Astrocyte (in vitro differentiated cells and primary cell): ENCODE results near the gene TMEM106B. TPM values are rescaled to one million over a fixed set of nuclear protein-coding genes. Genes with fewer than 3 reads are reported as not detected.

Experiments used
- DNase-seq: peaks from one replicate; pipeline ENCODE4 v3.0.0-alpha.2; 2010; ENCODE audit warnings: low read depth
- FAIRE-seq: peaks from 2 replicates; lab custom pipeline; 2011; peaks lifted over from hg19 to GRCh38; lab: Jason Lieb, UNC
- H2AFZ ChIP-seq: 2 replicates; pipeline ENCODE4 v1.6.0; 2012; ENCODE audit warnings: low read depth, low read length, inconsistent platforms
- H3K27ac ChIP-seq: 2 replicates; pipeline ENCODE4 v1.5.1; 2011; ENCODE audit warnings: low read depth, low read length, inconsistent platforms
- H3K27me3 ChIP-seq: 2 replicates; pipeline ENCODE4 v1.6.0; 2011; ENCODE audit warnings: low read length, inconsistent platforms; ENCODE audit not compliant: insufficient read depth
- H3K36me3 ChIP-seq: 2 replicates; pipeline ENCODE4 v1.5.1; 2011; ENCODE audit warnings: low read length, inconsistent platforms; ENCODE audit not compliant: insufficient read depth
- H3K4me1 ChIP-seq: 2 replicates; pipeline ENCODE4 v1.5.1; 2011; ENCODE audit warnings: low read length, inconsistent platforms; ENCODE audit not compliant: insufficient read depth
- H3K4me2 ChIP-seq: 2 replicates; pipeline ENCODE4 v1.6.0; 2012; ENCODE audit warnings: low read length, inconsistent platforms
- H3K4me3 ChIP-seq: 2 replicates; pipeline ENCODE4 v1.5.1; 2011; ENCODE audit warnings: low read depth, mild to moderate bottlenecking, low read length, inconsistent platforms; ENCODE audit not compliant: insufficient read depth
- H3K79me2 ChIP-seq: 2 replicates; pipeline ENCODE4 v1.6.0; 2012; ENCODE audit warnings: mild to moderate bottlenecking, low read length, inconsistent platforms; ENCODE audit not compliant: insufficient read depth
- H3K9ac ChIP-seq: 2 replicates; pipeline ENCODE4 v1.6.0; 2012; ENCODE audit warnings: mild to moderate bottlenecking, low read length, inconsistent platforms
- H3K9me3 ChIP-seq: 2 replicates; pipeline ENCODE4 v1.5.1; 2012; ENCODE audit warnings: low read depth, mild to moderate bottlenecking, low read length, inconsistent platforms; ENCODE audit not compliant: insufficient read depth
- H4K20me1 ChIP-seq: 2 replicates; pipeline ENCODE4 v1.6.0; 2012; ENCODE audit warnings: low read length, inconsistent platforms; ENCODE audit not compliant: insufficient read depth
- H3K27ac Mint-ChIP-seq: one replicate; pipeline ENCODE4 v1.8.0; 2021; ENCODE audit warnings: mild to moderate bottlenecking, mixed read lengths; ENCODE audit not compliant: unreplicated experiment
- H3K27me3 Mint-ChIP-seq: one replicate; pipeline ENCODE4 v1.8.0; 2021; ENCODE audit warnings: low read depth, mixed read lengths; ENCODE audit not compliant: unreplicated experiment
- H3K36me3 Mint-ChIP-seq: one replicate; pipeline ENCODE4 v1.8.0; 2021; ENCODE audit warnings: low read depth, mixed read lengths; ENCODE audit not compliant: unreplicated experiment
- H3K4me1 Mint-ChIP-seq: one replicate; pipeline ENCODE4 v1.8.0; 2021; ENCODE audit warnings: low read depth, mixed read lengths; ENCODE audit not compliant: unreplicated experiment
- H3K4me3 Mint-ChIP-seq: one replicate; pipeline ENCODE4 v1.8.0; 2021; ENCODE audit warnings: mild to moderate bottlenecking, moderate library complexity, mixed read lengths; ENCODE audit not compliant: unreplicated experiment
- H3K9me3 Mint-ChIP-seq: one replicate; pipeline ENCODE4 v1.8.0; 2021; ENCODE audit warnings: mild to moderate bottlenecking, mixed read lengths; ENCODE audit not compliant: unreplicated experiment
- CTCF ChIP-seq: IDR thresholded peaks from 2 replicates; pipeline ENCODE4 v1.5.1; 2011; ENCODE audit warnings: low read depth, mild to moderate bottlenecking, inconsistent platforms, low read length, moderate library complexity; ENCODE audit not compliant: insufficient read depth
- EZH2 ChIP-seq: IDR thresholded peaks from 2 replicates; pipeline ENCODE4 v1.6.1; 2012; ENCODE audit warnings: mild to moderate bottlenecking, low read length, inconsistent platforms; ENCODE audit not compliant: insufficient read depth
- total RNA-seq: library from RNA; stranded (reverse); gene quantifications from 2 replicates; pipeline ENCODE4 v1.2.1, GENCODE V29; 2021

TMEM106B gene
- total RNA-seq, 1 donor from 2014 or later: 42.9 TPM

DNA sequence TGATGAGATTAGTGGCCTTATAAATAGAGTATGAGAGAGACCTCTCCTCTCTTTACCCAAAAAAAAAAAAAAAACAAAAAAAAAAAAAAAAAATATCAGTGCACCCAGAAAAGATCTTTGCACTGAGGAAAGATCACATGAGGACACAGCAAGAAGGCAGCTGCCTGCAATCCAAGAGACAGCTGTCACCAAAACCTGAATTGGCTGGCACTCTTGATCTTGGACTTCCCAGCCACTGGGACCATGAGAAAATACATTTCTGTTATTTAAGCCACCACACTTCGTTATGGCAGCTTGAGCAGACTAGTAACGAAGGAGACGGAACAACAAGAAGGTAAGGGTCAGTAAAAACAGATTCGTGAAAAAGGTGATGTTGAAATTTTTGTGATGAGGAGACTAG, 47.0 kb downstream of the TMEM106B start:
- H3K9ac ChIP-seq: no peak overlapping the region
- H4K20me1 ChIP-seq: no peaks in the 10 kb centered on the region
- Mint-ChIP-seq H3K27ac (no peak overlapping the region), H3K4me3 (no peak overlapping the region), H3K9me3 (peaks cover 5% of the 10 kb centered on the region), H3K4me1 (peaks cover 2% of the 10 kb centered on the region), H3K27me3 (no peaks in the 10 kb centered on the region), H3K36me3 (no peaks in the 10 kb centered on the region)
- no peaks in the 10 kb centered on the region for H3K36me3 ChIP-seq
- no peak overlapping the region for H2AFZ ChIP-seq
- no peak overlapping the region for H3K4me3 ChIP-seq
- TF ChIP-seq EZH2 (no peak), CTCF (no peak)
- no peak for DNase-seq
- FAIRE-seq: no peak
- H3K4me1 ChIP-seq: no peaks in the 10 kb centered on the region
- H3K27me3 ChIP-seq: no peaks in the 10 kb centered on the region
- H3K4me2 ChIP-seq: no peak overlapping the region
- H3K79me2 ChIP-seq: no peaks in the 10 kb centered on the region
- H3K27ac ChIP-seq: no peak overlapping the region
- H3K9me3 ChIP-seq: no peaks in the 10 kb centered on the region

DNA sequence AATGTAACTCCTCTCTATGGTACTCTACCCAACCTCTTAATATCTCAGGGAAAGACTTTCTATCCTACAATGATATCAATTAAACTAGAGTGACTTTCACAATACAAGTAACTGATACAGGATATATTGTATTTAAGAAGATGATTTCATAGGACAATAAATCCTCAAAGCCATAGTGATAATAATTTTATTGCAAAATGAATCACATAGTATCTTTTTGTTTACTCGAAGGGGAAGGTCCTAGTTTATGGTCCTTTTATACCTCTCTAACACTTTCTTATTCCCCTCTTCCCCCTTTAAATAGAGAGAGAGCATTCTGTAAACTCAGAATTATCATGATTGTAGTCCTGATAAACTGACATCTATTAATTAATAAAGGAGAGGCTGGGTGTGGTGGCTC, 56.4 kb downstream of the TMEM106B start:
- Histone ChIP-seq H3K9ac (no peak overlapping the region), H3K27ac (no peak overlapping the region), H3K4me3 (no peak overlapping the region), H4K20me1 (no peaks in the 10 kb centered on the region), H2AFZ (no peak overlapping the region), H3K4me2 (no peak overlapping the region), H3K4me1 (no peaks in the 10 kb centered on the region), H3K36me3 (no peaks in the 10 kb centered on the region), H3K79me2 (no peaks in the 10 kb centered on the region), H3K9me3 (no peaks in the 10 kb centered on the region), H3K27me3 (no peaks in the 10 kb centered on the region)
- no peak for FAIRE-seq
- Mint-ChIP-seq H3K4me3 (no peak overlapping the region), H3K27me3 (no peaks in the 10 kb centered on the region), H3K27ac (no peak overlapping the region), H3K36me3 (no peaks in the 10 kb centered on the region), H3K9me3 (no peaks in the 10 kb centered on the region), H3K4me1 (no peaks in the 10 kb centered on the region)
- DNase-seq: no peak
- no peak for TF ChIP-seq CTCF
- TF ChIP-seq EZH2: no peak

- Histone ChIP-seq H3K9me3 (no peaks in the 10 kb centered on the region), H3K4me1 (no peaks in the 10 kb centered on the region), H4K20me1 (no peaks in the 10 kb centered on the region), H2AFZ (no peak overlapping the region), H3K27ac (no peak overlapping the region), H3K79me2 (no peaks in the 10 kb centered on the region), H3K9ac (no peak overlapping the region), H3K27me3 (no peaks in the 10 kb centered on the region), H3K4me2 (no peak overlapping the region), H3K36me3 (no peaks in the 10 kb centered on the region), H3K4me3 (no peak overlapping the region)
- no peak for TF ChIP-seq CTCF
- TF ChIP-seq EZH2: no peak
- no peak for DNase-seq
- Mint-ChIP-seq H3K9me3 (no peaks in the 10 kb centered on the region), H3K4me3 (no peak overlapping the region), H3K4me1 (no peaks in the 10 kb centered on the region), H3K27me3 (no peaks in the 10 kb centered on the region), H3K36me3 (no peaks in the 10 kb centered on the region), H3K27ac (no peak overlapping the region)
- FAIRE-seq: no peak
These were observed 58.2 kb downstream of the TMEM106B start for GRCh38 chr7:12269100-12269895.
